Measurements from ENCODE around the gene GHR. TPM values are rescaled to one million over a fixed set of nuclear protein-coding genes. Genes with fewer than 3 reads are reported as not detected.

Gene GHR
- polyA plus RNA-seq, 1 donor (not counting 4 experiments of a cell fraction or from before 2014, with no cell fraction given): 1.8 TPM

- Histone ChIP-seq H2AFZ (ENCODE audit: control insufficient read depth, low read length) (no peak overlapping the region), H3K36me3 (ENCODE audit: control insufficient read depth in 2 of 2, extremely low read depth in 1 of 2, insufficient read depth in 2 of 2, low read length in 2 of 2) (no peaks in the 10 kb centered on the region), H4K20me1 (ENCODE audit: control insufficient read depth, extremely low read depth, insufficient read depth, low read length) (no peaks in the 10 kb centered on the region), H3K4me3 (ENCODE audit: control insufficient read depth in 2 of 3, extremely low read depth in 1 of 3, insufficient read depth in 2 of 3, low read depth in 1 of 3, low read length in 3 of 3) (no peak overlapping the region), H3K4me1 (ENCODE audit: control insufficient read depth, extremely low read depth, insufficient read depth, low read length) (no peaks in the 10 kb centered on the region), H3K27ac (ENCODE audit: control insufficient read depth, insufficient read depth, low read length) (no peak overlapping the region), H3K9ac (ENCODE audit: control insufficient read depth, extremely low read depth, insufficient read depth, low read length) (no peak overlapping the region), H3K9me1 (ENCODE audit: control insufficient read depth, extremely low read depth, insufficient read depth, low read length) (no peaks in the 10 kb centered on the region), H3K4me2 (ENCODE audit: control insufficient read depth, extremely low read depth, insufficient read depth, low read depth, low read length) (no peak overlapping the region), H3K27me3 (ENCODE audit: control insufficient read depth, extremely low read depth, insufficient read depth, low read length) (no peaks in the 10 kb centered on the region), H3K9me3 (ENCODE audit: control insufficient read depth, low read depth, low read length) (no peaks in the 10 kb centered on the region), H3K79me2 (ENCODE audit: control insufficient read depth, insufficient read depth, low read length) (no peaks in the 10 kb centered on the region)
- DNase-seq (ENCODE audit: low read depth, low spot score) (no peak), FAIRE-seq (no peak)
- dilution Hi-C loops (cut with MboI; ENCODE audit: extremely low pct_ligation_motif_present, low sequenced_read_pairs): no loop called here
- TF ChIP-seq EZH2 (IDR thresholded peaks at IDR 0.05; ENCODE audit: low read length) (no peak), CTCF (optimal IDR thresholded peaks at IDR 0.05 in 1 of 3, IDR thresholded peaks at IDR 0.05 in 1 of 3, conservative IDR thresholded peaks at IDR 0.05 in 1 of 3; ENCODE audit: extremely low read depth in 1 of 3, insufficient read depth in 2 of 3, low read length in 3 of 3) (no peak)
These were observed 134.4 kb downstream of the GHR start for GRCh38 chr5:42557689-42558088.

GRCh38 chr5:42561656-42562055, 138.4 kb downstream of the GHR start:
- dilution Hi-C loops (cut with MboI; ENCODE audit: extremely low pct_ligation_motif_present, low sequenced_read_pairs): no loop called here
- FAIRE-seq (no peak), DNase-seq (ENCODE audit: low read depth, low spot score) (no peak)
- no peaks in the 10 kb centered on the region for H3K36me3 ChIP-seq (ENCODE audit: control insufficient read depth in 2 of 2, extremely low read depth in 1 of 2, insufficient read depth in 2 of 2, low read length in 2 of 2)
- TF ChIP-seq CTCF (optimal IDR thresholded peaks at IDR 0.05 in 1 of 3, IDR thresholded peaks at IDR 0.05 in 1 of 3, conservative IDR thresholded peaks at IDR 0.05 in 1 of 3; ENCODE audit: extremely low read depth in 1 of 3, insufficient read depth in 2 of 3, low read length in 3 of 3) (no peak), EZH2 (IDR thresholded peaks at IDR 0.05; ENCODE audit: low read length) (no peak)
- no peak overlapping the region for H2AFZ ChIP-seq (ENCODE audit: control insufficient read depth, low read length)
- H3K9me1 ChIP-seq (ENCODE audit: control insufficient read depth, extremely low read depth, insufficient read depth, low read length): no peaks in the 10 kb centered on the region
- H3K27me3 ChIP-seq (ENCODE audit: control insufficient read depth, extremely low read depth, insufficient read depth, low read length): no peaks in the 10 kb centered on the region
- H3K4me1 ChIP-seq (ENCODE audit: control insufficient read depth, extremely low read depth, insufficient read depth, low read length): peaks cover 15% of the 10 kb centered on the region
- H3K4me3 ChIP-seq (ENCODE audit: control insufficient read depth in 2 of 3, extremely low read depth in 1 of 3, insufficient read depth in 2 of 3, low read depth in 1 of 3, low read length in 3 of 3): no peak overlapping the region
- H3K4me2 ChIP-seq (ENCODE audit: control insufficient read depth, extremely low read depth, insufficient read depth, low read depth, low read length): no peak overlapping the region
- no peaks in the 10 kb centered on the region for H4K20me1 ChIP-seq (ENCODE audit: control insufficient read depth, extremely low read depth, insufficient read depth, low read length)
- H3K27ac ChIP-seq (ENCODE audit: control insufficient read depth, insufficient read depth, low read length): no peak overlapping the region
- no peak overlapping the region for H3K9ac ChIP-seq (ENCODE audit: control insufficient read depth, extremely low read depth, insufficient read depth, low read length)
- no peaks in the 10 kb centered on the region for H3K79me2 ChIP-seq (ENCODE audit: control insufficient read depth, insufficient read depth, low read length)
- H3K9me3 ChIP-seq (ENCODE audit: control insufficient read depth, low read depth, low read length): no peaks in the 10 kb centered on the region
